ENCODE data around the gene RNFT2.

The RNFT2 gene

DNA sequence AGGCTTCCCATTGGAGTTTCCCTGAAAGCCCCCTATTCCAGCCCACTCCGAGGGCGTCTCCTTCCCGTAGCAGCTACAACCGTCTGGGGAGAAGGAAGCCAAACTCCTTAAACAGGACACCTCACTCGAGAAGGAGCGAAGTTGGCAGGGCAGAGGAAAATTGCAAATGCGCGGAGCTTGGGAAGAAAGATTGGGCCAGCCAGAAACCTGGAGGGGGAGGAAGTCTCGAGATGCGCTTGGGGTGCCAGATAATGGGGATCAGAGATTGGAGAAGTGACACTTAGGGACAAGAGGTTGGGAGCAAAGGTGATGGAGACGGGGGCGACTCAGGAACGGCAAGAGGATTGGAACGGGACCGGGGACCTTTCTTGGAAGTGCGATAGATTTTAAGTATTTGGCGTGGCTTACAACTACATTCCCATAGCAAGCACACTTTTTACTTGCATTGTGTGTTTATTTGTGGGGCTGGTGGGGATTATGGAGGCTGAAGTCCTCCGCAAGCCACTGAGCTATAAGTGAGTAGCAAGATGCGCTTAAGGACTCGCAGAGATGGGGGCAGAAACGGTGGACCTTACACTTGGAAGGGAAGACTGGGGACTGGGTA lies 142.2 kb downstream of the RNFT2 start:
- DNase-seq = no peak

DNA sequence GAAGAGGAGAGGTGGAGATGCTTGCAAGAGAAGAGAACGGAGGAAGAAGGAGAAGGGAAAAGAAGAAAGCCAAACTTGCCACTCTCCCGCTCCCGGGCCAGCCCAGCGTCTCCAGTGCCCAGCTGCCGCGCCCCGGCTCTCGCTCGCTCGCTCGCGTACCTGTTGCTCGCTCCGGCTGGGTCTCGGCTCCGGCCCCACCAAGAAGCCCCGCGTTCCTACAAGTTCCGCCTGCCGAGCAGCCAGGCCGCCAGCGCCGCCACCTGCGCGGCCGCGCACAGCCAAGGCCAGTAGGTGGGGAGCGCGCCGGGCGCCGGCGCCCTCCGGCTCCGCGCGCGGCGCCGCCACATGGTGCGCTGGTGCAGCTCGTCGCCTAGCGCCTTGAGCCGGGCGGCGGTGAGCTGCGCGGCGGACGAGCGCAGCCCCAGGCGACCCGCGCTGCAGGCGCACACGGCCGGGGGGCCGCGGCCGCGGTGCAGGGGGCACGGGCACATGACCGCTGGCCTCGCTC lies 142.8 kb downstream of the RNFT2 start:
- peak; percentile 36 for DNase-seq

DNA sequence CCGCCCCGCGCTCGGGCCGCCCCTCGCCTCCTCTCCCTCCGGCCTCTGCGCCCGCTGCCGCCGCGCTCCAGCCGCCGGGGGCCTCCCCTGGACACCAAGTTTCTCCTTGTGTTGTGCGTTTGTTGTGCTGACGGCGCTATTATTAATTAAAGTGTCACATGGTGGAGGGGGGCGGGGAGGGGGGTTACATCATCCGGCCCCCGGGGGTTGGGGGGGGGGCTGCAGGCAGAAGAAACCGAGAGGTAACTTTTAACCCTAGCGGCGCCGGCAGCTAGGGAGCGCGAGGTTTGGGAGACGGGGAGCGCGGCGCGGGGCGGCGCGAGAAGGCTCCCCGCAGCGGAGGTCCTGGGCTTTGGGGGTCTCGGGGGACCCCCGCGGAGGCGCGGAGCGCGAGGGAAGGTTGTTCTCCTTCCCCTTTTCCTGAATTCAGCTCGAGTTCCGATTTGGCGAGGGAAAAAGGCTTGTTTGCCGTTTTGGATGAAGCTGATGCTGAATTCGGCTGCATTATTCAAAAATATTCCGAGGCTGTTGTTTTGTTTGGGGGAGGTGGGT lies 143.3 kb downstream of the RNFT2 start, which contains the start of gene HRK:
Gene HRK, minus strand, starts transcription at position 117 of the 552 bp plus-strand sequence. CDS start 134 bp downstream, outside the sequence.
- no peak for DNase-seq

DNA sequence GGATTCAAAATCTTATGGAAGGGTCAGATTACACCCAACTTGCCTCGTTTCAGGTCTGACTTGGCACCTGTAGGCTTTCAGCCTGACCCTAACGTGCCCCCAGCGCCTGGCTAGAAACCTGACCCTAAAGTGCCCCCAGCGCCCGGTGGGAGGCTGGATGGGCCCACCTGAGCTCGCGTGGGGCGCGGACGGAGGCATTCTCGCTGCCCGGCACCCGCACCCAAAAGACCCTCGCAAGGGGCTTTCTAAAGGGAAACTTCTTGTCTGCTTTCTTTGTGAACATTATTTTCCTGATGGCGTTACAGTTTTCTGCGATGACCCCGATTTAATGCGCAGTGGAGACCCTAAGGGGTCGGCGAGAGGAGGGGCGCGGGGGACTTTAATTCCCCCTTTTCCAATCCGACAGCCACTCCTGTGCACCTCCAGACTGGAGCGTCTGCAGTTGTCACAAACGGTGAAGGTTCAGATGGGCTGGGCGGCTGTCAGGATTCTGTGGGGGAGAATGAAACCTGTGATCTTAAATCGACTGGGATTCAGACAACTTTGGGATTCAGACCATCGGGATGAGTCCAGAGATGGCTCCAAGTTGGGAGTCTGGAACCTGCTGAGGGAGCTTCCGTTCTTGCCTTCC lies 143.9 kb downstream of the RNFT2 start:
- DNase-seq = no peak

DNA sequence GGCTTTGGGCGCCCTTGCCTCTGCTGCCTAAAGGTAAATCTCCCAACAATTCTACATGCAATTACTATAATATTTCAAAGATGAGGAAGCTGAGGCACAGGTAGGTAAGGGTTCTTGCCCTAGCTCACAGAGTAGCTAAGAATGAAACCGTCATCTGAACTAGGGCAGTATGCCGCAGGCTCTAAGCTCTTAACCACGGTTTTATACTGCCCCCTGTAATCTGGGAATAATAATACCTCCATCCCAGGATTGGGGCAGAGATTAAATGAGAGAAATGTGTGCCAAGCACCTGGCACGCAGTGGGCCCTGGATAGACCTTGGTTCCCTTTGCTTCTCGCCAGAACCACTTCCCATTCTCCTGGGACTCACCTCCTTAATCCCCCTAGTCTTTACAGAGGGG lies 144.6 kb downstream of the RNFT2 start:
- no peak for DNase-seq

DNA sequence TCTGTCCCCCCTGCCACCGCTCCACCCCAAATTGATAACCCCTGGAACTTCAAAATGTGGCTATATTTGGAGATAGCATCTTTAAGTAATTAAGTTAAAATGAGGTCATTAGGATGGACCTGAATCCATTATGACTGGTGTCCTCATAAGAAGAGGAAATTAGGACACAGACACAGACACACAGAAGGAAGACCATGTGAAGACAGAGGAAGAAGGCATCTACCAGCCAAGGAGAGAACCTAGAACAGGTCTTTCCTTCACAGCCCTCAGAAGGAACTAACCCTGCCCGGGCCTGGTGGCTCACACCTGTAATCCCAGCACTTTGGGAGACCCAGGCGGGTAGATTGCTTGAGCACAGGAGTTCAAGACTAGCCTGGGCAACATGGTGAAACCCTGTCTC lies 146.8 kb downstream of the RNFT2 start:
- no peak for DNase-seq

DNA sequence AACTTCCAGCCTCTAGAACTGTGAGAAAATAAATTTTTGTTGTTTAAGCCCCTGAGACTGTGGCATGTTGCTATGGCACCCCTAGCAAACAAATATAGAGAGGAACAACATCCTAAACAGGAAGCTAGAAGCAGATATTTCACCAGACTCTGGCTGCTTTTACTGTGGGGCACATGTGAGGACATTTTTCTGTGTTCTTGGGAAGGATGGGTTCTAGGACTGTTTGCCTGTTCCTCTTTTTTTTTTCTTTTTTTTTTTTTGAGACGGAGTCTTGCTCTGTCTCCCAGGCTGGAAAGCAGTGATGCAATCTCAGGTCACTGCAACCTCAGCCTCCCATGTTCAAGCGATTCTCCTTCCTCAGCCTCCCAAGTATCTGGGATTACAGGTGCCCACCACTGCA lies 147.4 kb downstream of the RNFT2 start:
- DNase-seq = no peak

DNA sequence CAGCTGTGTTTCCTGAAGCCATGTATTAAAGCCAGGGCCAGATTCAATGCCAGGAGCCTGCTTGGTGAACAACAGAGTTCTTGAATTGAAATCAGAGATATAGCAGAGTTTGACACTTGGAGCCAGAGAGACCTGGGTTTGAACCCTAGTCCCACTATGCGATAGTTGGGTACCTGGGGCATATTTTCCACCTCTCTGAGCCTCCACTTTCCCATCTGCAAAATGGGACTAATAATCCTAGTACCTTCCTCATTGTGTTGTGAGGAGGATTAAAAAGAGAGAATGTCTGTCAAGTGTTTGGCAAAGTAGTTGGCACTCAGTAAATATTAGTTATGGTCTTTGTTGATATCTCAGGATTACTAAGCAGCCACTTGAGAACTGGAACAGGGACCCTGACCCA lies 149.1 kb downstream of the RNFT2 start:
- no peak for DNase-seq

DNA sequence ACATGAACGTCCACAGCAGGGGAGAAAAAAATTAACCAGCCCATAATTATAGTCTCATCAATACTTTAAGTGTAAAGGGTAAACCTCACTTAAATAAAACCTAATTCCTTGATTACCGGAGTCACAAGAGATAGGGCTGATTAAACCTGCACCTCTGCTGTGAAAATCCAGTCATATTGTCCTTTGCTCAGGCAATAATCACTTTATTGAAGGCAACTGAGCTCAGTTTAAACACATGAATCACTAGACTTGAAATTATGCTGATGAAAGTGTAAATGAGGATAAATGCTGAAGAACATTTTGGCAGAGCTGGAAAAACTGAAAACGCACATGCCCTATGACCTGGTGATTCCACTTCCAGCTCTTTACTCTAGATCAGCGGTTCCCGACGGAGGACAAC lies 149.8 kb downstream of the RNFT2 start:
- no peak for DNase-seq

DNA sequence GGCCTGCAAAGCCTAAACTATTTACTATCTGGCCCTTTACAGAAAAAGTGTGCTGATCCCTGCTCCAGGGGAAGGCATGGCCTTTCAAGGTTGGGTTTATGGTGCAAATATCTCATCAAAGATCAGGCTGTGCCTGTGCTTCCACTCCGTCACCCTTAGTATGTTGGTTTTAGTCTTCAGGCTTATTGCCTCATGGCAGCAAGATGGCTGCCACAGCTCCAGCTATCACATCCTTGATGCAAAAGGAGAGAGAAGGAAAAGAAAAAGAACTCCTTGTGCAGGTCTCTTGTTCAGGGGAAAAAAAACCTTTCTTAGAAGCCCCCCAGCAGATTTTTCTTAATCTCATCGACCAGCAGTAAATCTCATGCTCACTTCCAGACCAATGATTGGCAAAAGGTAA lies 152.2 kb downstream of the RNFT2 start:
- DNase-seq = no peak

DNA sequence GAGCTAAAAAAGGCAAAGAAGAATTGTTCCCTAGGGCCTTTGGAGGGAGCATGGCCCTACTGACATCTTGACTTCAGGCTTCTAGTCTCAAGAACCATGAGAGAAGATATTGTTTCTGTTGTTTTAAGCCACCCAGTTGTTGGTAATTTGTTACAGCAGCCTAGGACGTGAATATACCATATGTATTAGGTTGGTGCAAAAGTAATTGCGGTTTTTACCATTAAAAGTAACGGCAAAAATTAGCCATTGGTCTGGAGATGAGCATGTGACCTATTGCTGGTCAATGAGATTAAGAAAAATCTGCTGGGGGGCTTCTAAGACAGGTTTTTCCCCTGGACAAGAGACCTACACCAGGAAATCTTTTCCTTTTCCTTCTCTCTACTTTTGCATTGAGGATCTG lies 152.9 kb downstream of the RNFT2 start:
- no peak for DNase-seq

DNA sequence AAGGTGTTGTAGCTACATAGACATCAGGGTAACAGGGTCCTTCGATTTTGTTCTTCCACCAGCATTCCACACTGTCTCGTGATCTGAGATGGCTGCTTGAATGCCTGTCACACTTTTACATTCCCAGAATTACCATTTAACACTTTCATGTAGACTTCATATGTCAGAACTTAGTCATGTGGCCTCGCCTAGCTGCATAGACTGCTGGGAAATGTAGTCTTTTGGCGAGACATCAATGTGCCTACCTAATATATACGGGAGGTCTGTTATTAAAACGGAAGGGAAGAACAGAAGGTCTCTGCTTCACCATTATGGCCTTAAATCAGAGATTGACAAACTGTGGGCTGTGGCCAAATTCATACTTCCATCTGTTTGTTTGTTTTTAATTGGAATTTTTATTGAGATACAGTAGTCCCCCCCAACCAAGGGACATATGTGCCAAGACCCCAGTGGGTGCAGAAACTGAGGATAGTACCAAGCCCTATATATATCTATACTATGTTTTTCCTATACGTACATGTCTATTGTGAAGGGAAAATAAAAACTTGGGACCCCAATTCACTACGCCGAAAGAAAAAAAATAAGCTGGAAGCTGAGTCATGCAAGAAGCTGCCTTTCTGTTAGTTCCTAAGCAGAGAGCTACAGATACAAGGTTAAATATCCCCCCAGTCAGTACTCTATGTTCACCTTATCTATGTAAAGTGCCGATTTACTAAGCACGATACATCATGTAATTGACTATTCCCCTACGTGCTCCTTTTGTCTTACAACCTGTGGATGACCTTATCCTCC lies 154.4 kb downstream of the RNFT2 start:
- no peak for DNase-seq

DNA sequence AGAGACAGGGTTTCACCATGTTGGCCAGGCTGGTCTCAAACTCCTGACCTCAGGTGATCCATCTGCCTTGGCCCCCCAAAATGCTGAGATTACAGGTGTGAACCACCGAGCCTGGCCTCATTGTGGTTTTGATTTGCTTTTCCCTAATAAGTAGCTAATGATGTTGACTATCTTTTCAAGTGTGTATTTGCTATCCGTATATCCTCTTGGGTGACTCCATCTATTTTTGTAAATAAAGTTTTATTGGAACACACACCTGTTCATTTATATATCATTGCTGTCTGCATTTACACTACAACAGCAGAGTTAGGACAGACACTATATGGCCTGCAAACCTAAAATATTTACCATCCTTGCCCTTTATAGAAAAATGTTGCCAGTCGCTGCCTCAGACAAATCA lies 156.8 kb downstream of the RNFT2 start:
- no peak for DNase-seq

DNA sequence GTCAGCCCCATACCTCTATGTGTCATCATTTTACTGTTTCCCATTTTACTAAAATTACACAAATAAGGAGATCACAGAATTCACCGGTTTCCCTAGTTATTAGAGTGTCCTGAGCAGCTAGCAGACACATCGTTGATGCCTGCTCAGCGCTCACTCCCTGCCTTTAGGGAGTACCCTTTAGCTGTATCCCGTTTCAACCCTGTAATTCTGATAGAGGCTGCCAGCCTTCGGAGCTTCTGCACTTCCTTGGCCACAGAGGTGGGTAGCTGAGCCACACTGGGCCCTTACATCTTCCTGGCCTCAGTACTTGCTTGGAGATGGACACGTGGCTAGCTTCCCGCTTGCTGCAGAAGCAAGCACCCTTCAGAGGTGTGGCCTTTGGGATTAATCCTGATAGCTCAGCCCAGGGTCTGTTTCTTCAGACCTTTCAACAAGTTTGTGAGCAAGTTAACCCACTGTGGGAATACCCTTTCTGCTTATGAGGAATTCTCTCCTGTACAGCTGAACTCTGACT lies 158.4 kb downstream of the RNFT2 start:
- DNase-seq = no peak

DNA sequence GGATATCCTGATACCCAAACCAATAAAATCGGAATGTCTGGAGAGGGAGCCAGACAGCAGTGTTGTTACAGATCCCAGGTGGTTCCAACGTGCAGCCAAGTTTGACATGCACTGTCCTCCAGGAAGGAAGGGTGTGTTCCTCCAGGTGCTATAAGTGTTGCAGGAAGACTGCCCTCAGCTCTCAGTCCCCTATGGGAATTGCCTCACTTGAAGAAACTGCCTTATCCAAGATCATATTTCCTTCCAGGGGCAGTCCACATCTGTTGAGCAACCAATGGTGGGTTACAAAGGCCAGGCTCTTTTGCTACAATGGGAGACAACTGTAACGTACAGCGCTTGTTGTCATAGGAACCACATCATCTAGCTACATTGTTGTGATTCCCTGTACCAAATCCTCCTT lies 159.4 kb downstream of the RNFT2 start:
- no peak for DNase-seq

DNA sequence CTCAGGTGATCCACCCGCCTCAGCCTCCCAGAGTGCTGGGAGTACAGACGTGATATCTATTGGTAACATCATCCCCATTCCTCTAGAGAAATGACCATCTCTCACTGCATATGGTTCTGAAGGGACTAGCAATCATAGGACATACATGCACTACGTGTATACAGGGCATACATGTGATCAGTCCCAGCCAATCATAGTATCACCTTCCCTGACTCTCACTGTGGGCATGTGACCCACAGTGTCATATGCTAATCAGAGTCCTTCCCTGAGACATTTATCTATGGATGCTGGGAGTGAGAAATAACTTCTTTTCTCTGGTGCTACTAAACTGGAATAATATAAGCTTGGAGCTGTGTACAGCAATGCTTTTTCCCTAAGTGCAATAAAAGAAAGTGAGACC lies 160.6 kb downstream of the RNFT2 start:
- DNase-seq = no peak

DNA sequence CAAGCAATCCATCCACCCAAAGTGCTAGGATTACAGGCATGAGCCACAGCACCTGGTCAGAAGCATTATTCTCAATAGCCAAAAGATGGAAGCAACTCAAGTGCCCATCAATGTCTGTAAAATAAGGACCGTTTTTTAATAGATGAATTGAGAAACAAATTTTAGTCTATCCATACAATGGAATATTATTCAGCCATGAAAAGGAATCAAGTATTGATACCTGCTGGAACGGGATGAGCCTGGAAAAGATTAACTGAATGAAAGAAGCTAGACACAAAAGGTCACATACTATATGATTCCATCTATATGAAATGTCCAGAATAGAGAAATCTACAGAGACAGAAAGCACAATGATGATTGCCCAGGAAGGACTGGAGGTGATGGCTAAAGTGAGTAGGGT lies 163.5 kb downstream of the RNFT2 start:
- DNase-seq = no peak
